ENCODE data around the gene APOBR.

APOBR gene

GRCh38 chr16:28496844-28497243 lies 2.4 kb downstream of the APOBR start:
- no peak for TF ChIP-seq GABPA (IDR thresholded peaks at IDR 0.05; ENCODE audit: low read depth)
- TF ChIP-seq SPI1 (IDR thresholded peaks at IDR 0.05; ENCODE audit: borderline replicate concordance, low read depth): no peak
- TF ChIP-seq, protein P1, sequence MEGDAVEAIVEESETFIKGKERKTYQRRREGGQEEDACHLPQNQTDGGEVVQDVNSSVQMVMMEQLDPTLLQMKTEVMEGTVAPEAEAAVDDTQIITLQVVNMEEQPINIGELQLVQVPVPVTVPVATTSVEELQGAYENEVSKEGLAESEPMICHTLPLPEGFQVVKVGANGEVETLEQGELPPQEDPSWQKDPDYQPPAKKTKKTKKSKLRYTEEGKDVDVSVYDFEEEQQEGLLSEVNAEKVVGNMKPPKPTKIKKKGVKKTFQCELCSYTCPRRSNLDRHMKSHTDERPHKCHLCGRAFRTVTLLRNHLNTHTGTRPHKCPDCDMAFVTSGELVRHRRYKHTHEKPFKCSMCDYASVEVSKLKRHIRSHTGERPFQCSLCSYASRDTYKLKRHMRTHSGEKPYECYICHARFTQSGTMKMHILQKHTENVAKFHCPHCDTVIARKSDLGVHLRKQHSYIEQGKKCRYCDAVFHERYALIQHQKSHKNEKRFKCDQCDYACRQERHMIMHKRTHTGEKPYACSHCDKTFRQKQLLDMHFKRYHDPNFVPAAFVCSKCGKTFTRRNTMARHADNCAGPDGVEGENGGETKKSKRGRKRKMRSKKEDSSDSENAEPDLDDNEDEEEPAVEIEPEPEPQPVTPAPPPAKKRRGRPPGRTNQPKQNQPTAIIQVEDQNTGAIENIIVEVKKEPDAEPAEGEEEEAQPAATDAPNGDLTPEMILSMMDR (IDR thresholded peaks at IDR 0.05; ENCODE audit: insufficient read depth, low read length): no peak
- TF ChIP-seq, protein P2, sequence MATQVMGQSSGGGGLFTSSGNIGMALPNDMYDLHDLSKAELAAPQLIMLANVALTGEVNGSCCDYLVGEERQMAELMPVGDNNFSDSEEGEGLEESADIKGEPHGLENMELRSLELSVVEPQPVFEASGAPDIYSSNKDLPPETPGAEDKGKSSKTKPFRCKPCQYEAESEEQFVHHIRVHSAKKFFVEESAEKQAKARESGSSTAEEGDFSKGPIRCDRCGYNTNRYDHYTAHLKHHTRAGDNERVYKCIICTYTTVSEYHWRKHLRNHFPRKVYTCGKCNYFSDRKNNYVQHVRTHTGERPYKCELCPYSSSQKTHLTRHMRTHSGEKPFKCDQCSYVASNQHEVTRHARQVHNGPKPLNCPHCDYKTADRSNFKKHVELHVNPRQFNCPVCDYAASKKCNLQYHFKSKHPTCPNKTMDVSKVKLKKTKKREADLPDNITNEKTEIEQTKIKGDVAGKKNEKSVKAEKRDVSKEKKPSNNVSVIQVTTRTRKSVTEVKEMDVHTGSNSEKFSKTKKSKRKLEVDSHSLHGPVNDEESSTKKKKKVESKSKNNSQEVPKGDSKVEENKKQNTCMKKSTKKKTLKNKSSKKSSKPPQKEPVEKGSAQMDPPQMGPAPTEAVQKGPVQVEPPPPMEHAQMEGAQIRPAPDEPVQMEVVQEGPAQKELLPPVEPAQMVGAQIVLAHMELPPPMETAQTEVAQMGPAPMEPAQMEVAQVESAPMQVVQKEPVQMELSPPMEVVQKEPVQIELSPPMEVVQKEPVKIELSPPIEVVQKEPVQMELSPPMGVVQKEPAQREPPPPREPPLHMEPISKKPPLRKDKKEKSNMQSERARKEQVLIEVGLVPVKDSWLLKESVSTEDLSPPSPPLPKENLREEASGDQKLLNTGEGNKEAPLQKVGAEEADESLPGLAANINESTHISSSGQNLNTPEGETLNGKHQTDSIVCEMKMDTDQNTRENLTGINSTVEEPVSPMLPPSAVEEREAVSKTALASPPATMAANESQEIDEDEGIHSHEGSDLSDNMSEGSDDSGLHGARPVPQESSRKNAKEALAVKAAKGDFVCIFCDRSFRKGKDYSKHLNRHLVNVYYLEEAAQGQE (IDR thresholded peaks at IDR 0.05; ENCODE audit: insufficient replicate concordance, low read depth): no peak
- DNase-seq (ENCODE audit: low read depth in 1 of 2, low spot score in 1 of 2): no peak
- H3K27me3 ChIP-seq (ENCODE audit: insufficient read depth, poor library complexity, severe bottlenecking): no peaks in the 10 kb centered on the region
- H3K4me3 ChIP-seq (replicated peaks; ENCODE audit: insufficient read depth, low read length): no peak overlapping the region
- no peak overlapping the region for H3K27ac ChIP-seq (replicated peaks)

- no peak overlapping the region for H3K4me3 ChIP-seq (replicated peaks; ENCODE audit: insufficient read depth, low read length)
- H3K27me3 ChIP-seq (ENCODE audit: insufficient read depth, poor library complexity, severe bottlenecking): no peaks in the 10 kb centered on the region
- TF ChIP-seq GABPA (IDR thresholded peaks at IDR 0.05; ENCODE audit: low read depth) (no peak), SPI1 (IDR thresholded peaks at IDR 0.05; ENCODE audit: borderline replicate concordance, low read depth) (no peak), POLR2AphosphoS5 (IDR thresholded peaks at IDR 0.05; ENCODE audit: low read depth) (no peak)
- TF ChIP-seq, protein P1 (IDR thresholded peaks at IDR 0.05; ENCODE audit: insufficient read depth, low read length): no peak
- TF ChIP-seq, protein P2 (IDR thresholded peaks at IDR 0.05; ENCODE audit: insufficient replicate concordance, low read depth): no peak
- no peak overlapping the region for H3K27ac ChIP-seq (replicated peaks)
- DNase-seq (ENCODE audit: low read depth in 1 of 2, low spot score in 1 of 2): no peak
Observed at GRCh38 chr16:28497386-28497785, 2.9 kb downstream of the APOBR start.

DNA sequence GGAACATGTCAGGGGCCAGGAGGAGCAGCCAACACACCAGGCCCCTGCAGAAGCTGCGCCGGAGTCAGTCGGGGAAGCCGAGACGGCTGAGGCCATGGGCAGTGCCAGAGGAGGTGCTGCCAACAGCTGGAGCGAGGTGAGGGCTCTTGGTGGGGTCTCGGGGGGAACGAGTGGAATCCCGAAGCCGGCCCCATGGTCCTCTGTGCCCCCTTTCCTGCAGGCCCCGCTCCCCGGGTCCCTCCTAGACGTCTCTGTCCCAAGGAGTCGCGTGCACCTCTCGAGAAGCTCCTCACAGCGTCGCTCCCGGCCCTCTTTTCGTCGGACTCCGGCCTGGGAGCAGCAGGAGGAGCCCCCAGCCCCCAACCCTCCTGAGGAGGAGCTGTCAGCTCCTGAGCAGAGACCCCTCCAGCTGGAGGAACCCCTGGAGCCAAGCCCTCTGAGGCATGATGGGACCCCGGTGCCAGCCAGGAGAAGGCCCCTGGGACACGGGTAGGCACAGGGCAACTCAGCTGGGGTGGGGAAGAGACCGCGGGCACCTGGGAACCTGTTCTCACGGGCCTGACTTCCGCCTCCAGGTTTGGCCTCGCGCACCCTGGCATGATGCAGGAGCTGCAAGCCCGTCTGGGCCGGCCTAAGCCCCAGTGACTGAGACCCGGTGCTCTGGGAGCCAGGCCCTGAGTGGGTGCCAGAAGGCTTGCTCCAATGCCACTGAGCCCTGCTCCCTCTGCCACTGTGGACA lies 3.6 kb downstream of the APOBR start:
- DNase-seq (ENCODE audit: low read depth in 1 of 2, low spot score in 1 of 2): no peak
- no peaks in the 10 kb centered on the region for H3K27me3 ChIP-seq (ENCODE audit: insufficient read depth, poor library complexity, severe bottlenecking)
- no peak overlapping the region for H3K4me3 ChIP-seq (replicated peaks; ENCODE audit: insufficient read depth, low read length)
- H3K27ac ChIP-seq (replicated peaks): no peak overlapping the region
- no peak for TF ChIP-seq GABPA (IDR thresholded peaks at IDR 0.05; ENCODE audit: low read depth)

DNA sequence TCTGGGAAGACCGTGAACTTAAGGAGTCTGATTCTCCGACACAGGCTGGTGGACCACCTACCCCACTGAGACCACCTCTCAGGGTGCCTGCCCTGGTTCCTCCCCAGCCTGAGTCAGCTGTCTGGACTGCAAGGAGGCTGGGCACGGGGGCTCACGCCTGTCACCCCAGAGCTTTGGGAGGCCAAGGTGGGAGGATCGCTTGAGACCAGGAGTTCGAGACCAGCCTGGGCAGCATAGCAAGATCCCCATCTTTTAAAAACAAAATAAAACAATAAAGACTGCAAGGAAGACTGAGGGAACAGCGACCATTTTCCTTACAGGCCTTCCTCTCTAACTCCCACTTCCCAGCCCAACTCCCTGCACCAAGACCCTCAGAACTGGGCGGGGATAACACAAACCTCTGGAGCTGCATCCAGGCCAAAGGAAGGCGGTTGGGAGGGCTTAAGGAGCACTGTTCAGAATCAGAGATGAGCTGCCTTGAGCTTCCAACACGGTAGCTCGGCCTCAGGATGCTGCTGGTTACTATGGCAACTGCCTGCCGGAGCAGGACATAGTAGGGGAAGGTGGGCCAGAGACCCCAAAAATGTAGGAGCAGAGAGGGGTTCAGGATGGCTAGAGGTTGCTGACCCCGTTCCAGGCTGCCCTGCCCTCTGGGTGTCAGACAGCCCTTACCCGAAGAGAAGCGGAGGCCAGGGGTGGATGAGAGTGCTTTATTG lies 4.4 kb downstream of the APOBR start:
- no peak overlapping the region for H3K4me3 ChIP-seq (replicated peaks; ENCODE audit: insufficient read depth, low read length)
- no peak overlapping the region for H3K27ac ChIP-seq (replicated peaks)
- DNase-seq (ENCODE audit: low read depth in 1 of 2, low spot score in 1 of 2): no peak
- no peaks in the 10 kb centered on the region for H3K27me3 ChIP-seq (ENCODE audit: insufficient read depth, poor library complexity, severe bottlenecking)
- TF ChIP-seq, protein P1 (IDR thresholded peaks at IDR 0.05; ENCODE audit: insufficient read depth, low read length): no peak
- no peak for TF ChIP-seq GABPA (IDR thresholded peaks at IDR 0.05; ENCODE audit: low read depth)

Data from HL-60 (cell line).